Caco-2 (cell line): ENCODE data around the gene EBF3. TPM values are rescaled to one million over a fixed set of nuclear protein-coding genes. Genes with fewer than 3 reads are reported as not detected.

ENCODE experiments used
- BruUV-seq: library from RNA; stranded (reverse); fragments of 400-500 nt; replicated peaks from 2 replicates; lab custom pipeline; 2021; lab: Mats Ljungman, UMichigan
- CTCF ChIA-PET: fragments of 300-600 bp; sonication (Branson Sonifier 250); formaldehyde crosslinking; loops from one replicate; lab custom pipeline; 2022; ENCODE audit warnings: antibody characterized with exemption; lab: Charles Lee
- POLR2A ChIA-PET: fragments of 300-600 bp; sonication (Branson Sonifier 250); formaldehyde crosslinking; loops from one replicate; lab custom pipeline; 2022; ENCODE audit warnings: antibody characterized with exemption; lab: Charles Lee
- DNase-seq, 2 experiments: peaks; one replicate each; pipeline versions ENCODE4 v3.0.0 to v3.0.0-alpha.2; 2020 to 2022
- H3K27me3 ChIP-seq: replicated peaks from 2 replicates; pipeline ENCODE4 v1.6.0; 2011; ENCODE audit warnings: low read length; ENCODE audit not compliant: control insufficient read depth, insufficient read depth
- H3K36me3 ChIP-seq: 2 replicates; pipeline ENCODE4 v1.5.1; 2011; ENCODE audit warnings: low read length; ENCODE audit not compliant: control insufficient read depth, insufficient read depth
- H3K4me1 ChIP-seq: fragments of 250-450 bp; sonication (Bioruptor Pico); 2 replicates; pipeline ENCODE4 v1.5.1; 2020; ENCODE audit warnings: mild to moderate bottlenecking
- H3K4me3 ChIP-seq: 2 replicates; pipeline ENCODE4 v1.5.1; 2011; ENCODE audit warnings: low read depth, mild to moderate bottlenecking, control low read depth, low read length
- H3K9me3 ChIP-seq: fragments of 250-450 bp; sonication (Bioruptor Pico); 2 replicates; pipeline ENCODE4 v1.5.1; 2020; ENCODE audit warnings: mild to moderate bottlenecking, moderate library complexity
- H3K27ac Mint-ChIP-seq: one replicate; pipeline ENCODE4 v1.8.0; 2022; ENCODE audit warnings: mixed read lengths; ENCODE audit not compliant: unreplicated experiment
- H3K27me3 Mint-ChIP-seq: one replicate; pipeline ENCODE4 v1.8.0; 2022; ENCODE audit warnings: mixed read lengths; ENCODE audit not compliant: insufficient read depth, unreplicated experiment
- H3K36me3 Mint-ChIP-seq: one replicate; pipeline ENCODE4 v1.8.0; 2022; ENCODE audit warnings: mild to moderate bottlenecking, mixed read lengths; ENCODE audit not compliant: insufficient read depth, unreplicated experiment
- H3K4me1 Mint-ChIP-seq: one replicate; pipeline ENCODE4 v1.8.0; 2022; ENCODE audit warnings: low read depth, mixed read lengths; ENCODE audit not compliant: unreplicated experiment
- H3K4me3 Mint-ChIP-seq: one replicate; pipeline ENCODE4 v1.8.0; 2022; ENCODE audit warnings: mild to moderate bottlenecking, moderate library complexity, mixed read lengths; ENCODE audit not compliant: unreplicated experiment
- H3K9me3 Mint-ChIP-seq: one replicate; pipeline ENCODE4 v1.8.0; 2022; ENCODE audit warnings: mixed read lengths; ENCODE audit not compliant: unreplicated experiment
- intact Hi-C: fragments of 100-400 bp; cut with micrococcal nuclease; formaldehyde crosslinking; loops from one replicate; pipeline ENCODE4 v1.10.0; 2022; ENCODE audit not compliant: unreplicated experiment
- total RNA-seq: library from RNA; stranded (reverse); gene quantifications from 2 replicates; pipeline ENCODE4 v1.2.3, GENCODE V29; 2022
- TF ChIP-seq, protein P1 (sequence below), 2 experiments: fragments of 200-600 bp in 1 of 2; IDR thresholded peaks; 1 replicate in 1 of 2; 2 replicates in 1 of 2; pipeline versions ENCODE4 v1.5.1 to v1.8.0; 2011 to 2022; ENCODE audit warnings: antibody characterized with exemption in 1 of 2, control low read depth in 1 of 2, inconsistent platforms in 1 of 2, low read depth in 1 of 2, low read length in 1 of 2, mild to moderate bottlenecking in 1 of 2, moderate library complexity in 1 of 2; ENCODE audit not compliant: insufficient read depth in 1 of 2, severe bottlenecking in 1 of 2, unreplicated experiment in 1 of 2

EBF3 gene
- total RNA-seq, 1 experiment from 2014 or later: 0.79 TPM

DNA sequence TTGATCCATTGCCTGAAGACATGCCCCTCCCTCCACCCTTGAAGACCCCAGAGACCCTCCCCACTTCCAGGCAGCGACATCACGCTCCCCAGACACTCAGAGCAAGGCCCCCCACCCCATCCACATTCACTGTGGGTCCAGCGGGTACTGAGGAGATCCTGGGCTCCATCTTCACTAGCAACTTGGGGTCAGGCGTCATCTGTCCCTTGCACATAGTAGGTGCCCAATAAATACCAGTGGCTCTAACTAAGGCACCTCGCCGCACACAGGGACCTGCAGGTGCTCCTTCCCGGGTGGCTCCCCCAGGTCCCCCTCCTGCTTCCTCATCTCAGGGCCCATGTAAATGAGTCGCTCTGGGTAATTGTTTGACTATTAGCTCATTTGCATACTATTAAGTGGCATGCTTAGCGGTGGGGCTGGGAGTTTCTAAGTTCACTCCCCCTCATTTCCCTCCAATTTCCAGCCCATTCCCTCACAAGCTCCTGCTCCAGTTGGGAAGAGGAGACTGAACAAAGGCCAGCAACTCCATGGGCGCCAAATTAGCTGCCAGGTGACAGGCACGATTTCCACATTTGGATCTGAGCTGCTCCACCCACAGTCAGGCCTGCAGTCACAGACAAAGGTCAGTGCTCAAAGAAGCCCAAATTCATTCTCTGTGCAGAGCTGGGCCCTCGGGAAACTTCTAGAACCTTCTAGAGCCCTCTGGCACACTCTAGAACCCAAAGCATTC, 29.7 kb downstream of the EBF3 start:
- H3K27me3 Mint-ChIP-seq: peaks cover 14% of the 10 kb centered on the region
- TF ChIP-seq, protein P1, sequence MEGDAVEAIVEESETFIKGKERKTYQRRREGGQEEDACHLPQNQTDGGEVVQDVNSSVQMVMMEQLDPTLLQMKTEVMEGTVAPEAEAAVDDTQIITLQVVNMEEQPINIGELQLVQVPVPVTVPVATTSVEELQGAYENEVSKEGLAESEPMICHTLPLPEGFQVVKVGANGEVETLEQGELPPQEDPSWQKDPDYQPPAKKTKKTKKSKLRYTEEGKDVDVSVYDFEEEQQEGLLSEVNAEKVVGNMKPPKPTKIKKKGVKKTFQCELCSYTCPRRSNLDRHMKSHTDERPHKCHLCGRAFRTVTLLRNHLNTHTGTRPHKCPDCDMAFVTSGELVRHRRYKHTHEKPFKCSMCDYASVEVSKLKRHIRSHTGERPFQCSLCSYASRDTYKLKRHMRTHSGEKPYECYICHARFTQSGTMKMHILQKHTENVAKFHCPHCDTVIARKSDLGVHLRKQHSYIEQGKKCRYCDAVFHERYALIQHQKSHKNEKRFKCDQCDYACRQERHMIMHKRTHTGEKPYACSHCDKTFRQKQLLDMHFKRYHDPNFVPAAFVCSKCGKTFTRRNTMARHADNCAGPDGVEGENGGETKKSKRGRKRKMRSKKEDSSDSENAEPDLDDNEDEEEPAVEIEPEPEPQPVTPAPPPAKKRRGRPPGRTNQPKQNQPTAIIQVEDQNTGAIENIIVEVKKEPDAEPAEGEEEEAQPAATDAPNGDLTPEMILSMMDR (IDR thresholded peaks at IDR 0.05; ENCODE audit: insufficient read depth in 1 of 2, low read depth in 1 of 2, low read length in 1 of 2, severe bottlenecking in 1 of 2, unreplicated experiment in 1 of 2): no peak
- H3K4me3 ChIP-seq: no peak overlapping the region
- intact Hi-C loops: no loop called here
- H3K9me3 Mint-ChIP-seq: no peaks in the 10 kb centered on the region
- H3K36me3 ChIP-seq: no peaks in the 10 kb centered on the region
- ChIA-PET CTCF (no interaction called here), POLR2A (interaction anchor here (0.8 kb wide), 1 partner anchor 177 kb away, joined by 3 read pairs; no protein-coding TSS in a partner anchor)
- no peak overlapping the region for H3K4me3 Mint-ChIP-seq
- H3K4me1 ChIP-seq: no peaks in the 10 kb centered on the region
- DNase-seq: peak in 1 of 2 experiments; percentile 12
- no peaks in the 10 kb centered on the region for H3K4me1 Mint-ChIP-seq
- no peaks in the 10 kb centered on the region for H3K36me3 Mint-ChIP-seq
- BruUV-seq: no TSS peak
- no peak overlapping the region for H3K27ac Mint-ChIP-seq
- no peaks in the 10 kb centered on the region; the same call in 1 of the 2 replicates for H3K27me3 ChIP-seq
- H3K9me3 ChIP-seq: no peaks in the 10 kb centered on the region

DNA sequence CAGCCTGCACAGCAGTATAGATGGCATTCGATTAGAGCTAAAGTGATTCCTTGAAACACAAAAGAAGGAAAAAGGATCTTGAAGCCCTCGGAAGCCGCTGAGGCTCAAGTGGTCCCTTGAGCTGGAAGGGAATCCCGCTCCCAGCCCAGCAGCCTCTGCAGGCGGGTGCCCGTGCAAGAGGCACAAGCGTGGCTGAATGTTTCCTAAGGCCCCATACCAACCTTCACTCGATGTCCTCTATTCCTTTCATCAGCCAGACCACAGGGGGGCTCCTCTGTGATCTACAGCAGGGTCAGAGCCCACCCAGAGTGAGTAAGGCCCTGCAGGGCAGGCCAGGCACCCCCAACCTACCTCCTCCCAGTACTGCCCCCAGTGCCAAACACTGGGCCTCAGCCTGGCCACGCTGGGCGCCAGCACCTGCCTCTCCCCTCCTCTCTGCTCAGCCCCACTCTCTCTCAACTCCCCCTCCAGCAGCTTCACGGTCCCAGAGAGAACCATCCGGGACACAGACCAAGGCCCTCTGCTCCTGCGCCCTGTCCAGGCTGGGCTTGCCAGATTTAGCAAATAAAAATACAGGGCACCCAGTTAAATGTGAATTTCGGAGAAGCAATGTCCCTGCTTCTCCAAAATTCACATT, 30.5 kb downstream of the EBF3 start:
- H3K4me1 Mint-ChIP-seq: no peaks in the 10 kb centered on the region
- CTCF ChIA-PET: no interaction called here
- Histone ChIP-seq H3K4me1 (no peaks in the 10 kb centered on the region), H3K9me3 (no peaks in the 10 kb centered on the region), H3K27me3 (no peaks in the 10 kb centered on the region; the same call in 1 of the 2 replicates), H3K36me3 (no peaks in the 10 kb centered on the region), H3K4me3 (no peak overlapping the region)
- H3K27me3 Mint-ChIP-seq: peaks cover 14% of the 10 kb centered on the region
- no peaks in the 10 kb centered on the region for H3K36me3 Mint-ChIP-seq
- TF ChIP-seq, protein P1 (IDR thresholded peaks at IDR 0.05; ENCODE audit: insufficient read depth in 1 of 2, low read depth in 1 of 2, low read length in 1 of 2, severe bottlenecking in 1 of 2, unreplicated experiment in 1 of 2): no peak
- no peaks in the 10 kb centered on the region for H3K9me3 Mint-ChIP-seq
- no peak overlapping the region for H3K27ac Mint-ChIP-seq
- POLR2A ChIA-PET: interaction anchor here (0.8 kb wide), 1 partner anchor 178 kb away, joined by 3 read pairs; no protein-coding TSS in a partner anchor
- no peak overlapping the region for H3K4me3 Mint-ChIP-seq
- BruUV-seq: no TSS peak
- intact Hi-C loops: no loop called here
- peak in 1 of 2 experiments; percentile 16 for DNase-seq

DNA sequence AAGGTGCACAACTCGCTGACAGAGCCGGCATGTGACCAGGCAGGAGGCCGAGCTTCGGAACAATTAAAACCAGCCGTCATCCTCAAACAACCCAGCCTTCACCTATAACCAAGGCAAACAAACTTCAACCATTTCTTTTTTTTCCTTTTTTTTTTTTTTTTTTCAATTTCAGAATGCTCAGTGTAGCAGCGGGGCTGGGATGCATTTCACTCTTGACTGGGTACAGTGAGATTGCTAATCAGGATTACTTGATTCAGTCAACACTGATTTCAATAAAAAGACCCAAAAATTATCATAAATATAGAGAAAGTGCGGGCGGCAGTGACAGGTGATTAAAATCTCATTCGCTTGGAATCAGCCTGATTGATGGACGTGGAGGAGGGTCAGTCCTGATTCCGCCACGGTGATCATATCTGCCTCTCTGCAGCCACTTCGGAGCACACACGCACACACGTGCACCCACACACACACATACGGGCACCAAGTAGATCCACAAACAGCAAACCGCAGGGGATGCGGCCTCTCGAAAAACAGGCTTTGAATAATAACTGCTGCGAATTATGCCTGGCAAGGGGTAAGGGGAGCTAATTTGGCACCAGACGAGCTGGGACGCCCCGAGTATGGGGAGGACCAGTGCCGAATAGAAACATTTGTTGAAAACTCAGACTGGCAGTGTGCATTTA, 31.2 kb downstream of the EBF3 start:
- no peaks in the 10 kb centered on the region for H3K4me1 Mint-ChIP-seq
- Histone ChIP-seq H3K9me3 (no peaks in the 10 kb centered on the region), H3K4me1 (no peaks in the 10 kb centered on the region), H3K36me3 (no peaks in the 10 kb centered on the region), H3K4me3 (no peak overlapping the region), H3K27me3 (no peaks in the 10 kb centered on the region; the same call in 1 of the 2 replicates)
- intact Hi-C loops: no loop called here
- POLR2A ChIA-PET: no interaction called here
- TF ChIP-seq, protein P1 (IDR thresholded peaks at IDR 0.05; ENCODE audit: insufficient read depth in 1 of 2, low read depth in 1 of 2, low read length in 1 of 2, severe bottlenecking in 1 of 2, unreplicated experiment in 1 of 2): no peak
- H3K4me3 Mint-ChIP-seq: no peak overlapping the region
- no peak overlapping the region for H3K27ac Mint-ChIP-seq
- peaks cover 8% of the 10 kb centered on the region for H3K27me3 Mint-ChIP-seq
- DNase-seq: peak in 1 of 2 experiments; percentile 1
- CTCF ChIA-PET: no interaction called here
- H3K36me3 Mint-ChIP-seq: no peaks in the 10 kb centered on the region
- H3K9me3 Mint-ChIP-seq: no peaks in the 10 kb centered on the region
- no TSS peak for BruUV-seq
